ENCODE measurements around the gene RBFOX2. TPM values are rescaled to one million over a fixed set of nuclear protein-coding genes. Genes with fewer than 3 reads are reported as not detected.

The RBFOX2 gene
- total RNA-seq, 1 experiment from 2014 or later = 54.4 TPM

GRCh38 chr22:35984183-35985175, 44.1 kb downstream of the RBFOX2 start:
- no peak for DNase-seq (ENCODE audit: extremely low read depth, low read depth)

GRCh38 chr22:35981900-35982299, 46.7 kb downstream of the RBFOX2 start:
- no peak for DNase-seq (ENCODE audit: extremely low read depth, low read depth)

- no peak for DNase-seq (ENCODE audit: extremely low read depth, low read depth)
Observed at GRCh38 chr22:35978889-35979288, 49.7 kb downstream of the RBFOX2 start.

DNA sequence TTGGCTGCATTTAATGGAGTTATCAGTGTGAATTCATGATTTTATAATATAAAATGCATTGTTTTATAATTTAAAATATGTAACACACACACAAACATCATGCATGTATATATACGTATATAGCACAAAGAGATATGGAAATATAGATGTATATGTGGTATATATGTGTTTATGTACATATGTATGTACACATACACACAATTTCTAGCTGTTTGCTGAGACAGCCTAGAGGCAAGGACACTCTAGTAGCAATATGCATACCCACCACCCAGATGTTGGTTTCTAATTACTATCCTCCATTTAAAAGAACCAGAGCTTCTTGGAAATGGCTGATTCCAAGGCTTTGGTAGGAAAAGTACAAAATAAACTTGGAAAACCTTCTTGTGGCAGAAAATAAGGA, 50.4 kb downstream of the RBFOX2 start:
- no peak for DNase-seq (ENCODE audit: extremely low read depth, low read depth)

DNA sequence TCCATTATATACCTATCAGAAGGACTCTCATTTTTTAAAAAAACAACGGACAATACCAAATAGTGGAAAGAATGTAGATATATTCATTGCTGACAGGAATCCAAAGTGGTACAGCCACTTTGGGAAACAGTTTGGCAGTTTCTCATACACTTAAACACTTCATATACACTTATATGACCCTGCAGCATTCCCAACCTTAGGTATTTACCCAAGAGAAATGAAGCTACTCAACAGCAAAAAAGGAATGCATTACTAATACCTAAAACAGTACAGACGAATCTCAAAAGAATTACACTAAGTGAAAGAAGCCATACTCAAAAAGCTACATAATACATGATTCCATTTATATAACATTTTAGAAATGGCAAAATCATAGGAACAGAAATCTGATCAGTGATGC, 51.5 kb downstream of the RBFOX2 start:
- DNase-seq (ENCODE audit: extremely low read depth, low read depth) = no peak

DNA sequence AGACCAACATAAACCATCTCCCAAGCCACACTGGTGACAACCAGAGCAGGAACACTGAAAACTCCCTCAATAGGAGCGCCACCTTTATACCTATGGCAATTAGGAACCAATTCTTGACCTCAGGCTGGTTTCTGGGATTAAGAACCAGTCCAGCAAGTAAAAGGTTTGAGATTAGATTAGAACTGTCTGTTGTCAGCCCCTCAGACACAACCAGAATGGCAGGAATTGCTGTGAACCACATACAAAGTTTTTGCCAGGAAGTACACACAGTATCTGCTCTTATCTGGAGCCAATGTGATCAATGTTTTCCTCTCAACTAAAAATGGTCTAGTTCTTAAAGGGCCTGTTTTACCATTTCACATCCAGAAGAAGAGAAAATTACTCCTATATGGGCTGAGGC, 55.2 kb downstream of the RBFOX2 start:
- no peak for DNase-seq (ENCODE audit: extremely low read depth, low read depth)

DNA sequence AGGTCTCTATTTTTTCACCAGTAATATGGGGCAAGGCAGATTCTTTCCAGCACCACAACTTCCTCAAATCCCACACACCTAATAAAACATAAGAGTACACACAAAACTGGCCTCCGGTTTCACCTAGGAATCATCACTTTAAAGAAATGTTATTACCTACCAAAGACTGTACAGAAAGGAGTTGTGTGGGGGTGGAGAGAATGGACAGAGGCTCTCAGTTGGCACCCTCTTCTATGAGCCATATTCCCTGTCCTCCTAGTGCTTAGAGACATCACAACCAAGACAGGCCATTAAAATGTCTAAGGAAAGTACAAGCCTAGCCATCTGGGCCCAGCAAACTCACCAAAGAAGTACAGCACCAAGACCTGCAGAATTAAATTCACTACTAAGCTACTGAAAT, 56.1 kb downstream of the RBFOX2 start:
- no peak for DNase-seq (ENCODE audit: extremely low read depth, low read depth)

DNA sequence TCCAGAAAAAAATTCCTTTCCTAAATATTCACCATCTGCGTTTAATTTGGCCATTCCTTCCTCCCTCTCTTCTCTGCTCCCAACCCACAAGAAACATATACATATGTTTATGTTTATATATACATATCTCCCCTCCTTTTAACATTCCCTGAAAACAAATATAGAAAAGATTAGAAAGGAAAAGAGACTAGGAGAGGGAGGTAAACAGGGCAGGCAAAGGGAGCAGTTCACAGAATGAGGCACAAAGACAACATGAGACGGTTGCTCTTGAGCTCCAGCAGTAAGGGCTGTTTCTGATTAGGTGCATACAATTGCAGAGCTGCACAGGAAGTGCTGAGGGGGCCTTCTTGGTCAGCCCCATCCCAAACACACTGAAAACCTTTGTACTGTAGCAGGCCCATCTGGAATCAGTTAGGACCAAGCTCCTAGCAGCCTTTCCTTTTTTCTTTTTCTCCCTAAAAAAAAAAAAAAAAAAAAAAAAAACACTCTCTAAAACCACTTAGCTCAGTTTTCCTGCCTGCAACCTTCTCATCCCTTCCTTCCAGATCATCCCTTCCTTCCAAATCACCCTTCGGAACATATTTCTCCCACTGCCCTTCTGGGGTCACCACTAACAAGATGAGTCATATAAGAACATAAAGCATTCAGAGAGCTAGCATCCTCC, 57.0 kb downstream of the RBFOX2 start:
- DNase-seq (ENCODE audit: extremely low read depth, low read depth) = no peak

DNA sequence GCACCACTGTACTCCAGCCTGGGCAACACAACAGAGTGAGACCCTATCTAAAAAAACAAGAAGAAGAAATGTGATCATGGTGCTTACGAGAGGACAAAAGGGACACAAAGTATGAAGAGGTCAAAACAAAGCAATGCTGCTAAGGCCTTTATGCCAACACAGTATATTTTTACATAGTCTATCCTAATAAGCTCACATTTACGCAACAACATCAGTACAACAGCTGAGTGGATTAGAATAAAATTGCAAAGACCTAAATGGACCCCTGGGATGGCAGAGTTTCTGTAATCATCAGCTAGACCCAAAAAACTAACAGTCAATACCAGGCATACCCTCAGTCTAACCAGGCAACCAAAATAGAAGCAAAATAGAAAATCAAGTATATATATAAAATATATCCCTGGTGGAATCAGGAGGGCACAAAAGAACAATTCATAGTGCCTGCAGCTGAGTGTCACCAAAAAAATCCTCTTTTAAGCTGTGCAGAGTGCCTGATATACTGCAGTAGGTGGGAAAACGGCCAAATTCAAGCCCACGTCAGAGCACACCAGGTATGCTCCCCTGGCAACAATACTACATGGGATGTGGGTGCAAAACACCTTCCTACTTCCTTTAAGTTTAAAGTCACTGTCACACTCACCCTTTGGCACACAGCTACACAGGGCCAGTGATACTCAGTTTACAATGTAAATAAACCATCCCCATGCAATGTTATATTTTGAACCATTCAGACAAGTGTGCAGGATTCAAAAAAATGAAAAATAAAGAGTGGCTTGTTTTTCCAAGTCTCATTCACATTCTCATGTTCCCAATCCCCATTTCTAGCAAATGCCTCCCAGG, 57.8 kb downstream of the RBFOX2 start:
- DNase-seq (ENCODE audit: extremely low read depth, low read depth) = no peak

DNA sequence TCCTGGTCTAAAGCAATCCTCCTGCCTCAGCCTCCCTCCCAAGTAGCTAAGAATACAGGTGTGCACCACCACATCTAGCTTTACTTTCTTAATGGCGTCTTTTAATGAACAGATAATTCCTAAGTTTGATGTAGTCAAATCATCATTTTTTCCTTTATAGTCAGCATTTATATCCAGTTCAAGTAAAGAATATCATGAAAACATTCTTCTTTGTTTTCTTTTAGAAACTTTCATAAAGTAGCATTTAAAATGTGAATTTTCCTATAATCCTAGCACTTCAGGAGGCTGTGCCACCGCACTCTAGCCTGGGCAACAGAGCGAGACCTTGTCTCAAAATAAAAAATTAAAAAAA, 61.6 kb downstream of the RBFOX2 start:
- DNase-seq (ENCODE audit: extremely low read depth, low read depth) = no peak

DNA sequence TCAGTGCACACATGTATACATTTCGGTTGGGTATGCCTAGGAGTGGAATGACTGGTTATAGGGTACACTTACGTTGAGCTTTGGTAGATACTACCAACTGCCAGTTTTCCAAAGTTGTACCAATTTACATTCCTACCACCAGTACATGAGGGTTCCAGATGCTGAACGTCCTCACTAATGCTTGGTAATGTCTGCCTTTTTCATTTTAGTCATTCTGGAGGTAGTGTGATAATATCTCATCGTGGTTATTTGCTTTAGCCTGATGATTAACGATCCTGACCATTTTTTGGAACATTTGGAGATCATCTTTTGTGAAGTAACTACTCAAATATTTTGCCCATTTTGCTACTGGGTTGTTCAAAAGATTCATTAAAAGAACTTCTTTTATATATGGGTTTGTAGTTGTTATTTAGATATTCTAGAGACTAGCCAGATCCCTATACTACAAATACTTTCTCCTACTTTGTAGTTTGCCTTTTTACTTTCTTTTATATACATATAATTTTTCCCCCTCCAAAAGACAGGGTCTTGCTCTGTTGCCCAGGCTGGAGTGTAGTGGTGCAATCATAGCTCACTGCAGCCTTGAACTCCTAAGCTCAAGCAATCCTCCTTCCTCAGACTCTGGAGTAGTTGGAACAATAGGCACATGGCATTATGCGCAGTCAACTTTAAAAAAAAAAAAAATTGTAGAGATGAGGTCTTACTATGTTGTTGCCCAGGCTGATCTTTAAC, 62.1 kb downstream of the RBFOX2 start:
- no peak for DNase-seq (ENCODE audit: extremely low read depth, low read depth)

DNA sequence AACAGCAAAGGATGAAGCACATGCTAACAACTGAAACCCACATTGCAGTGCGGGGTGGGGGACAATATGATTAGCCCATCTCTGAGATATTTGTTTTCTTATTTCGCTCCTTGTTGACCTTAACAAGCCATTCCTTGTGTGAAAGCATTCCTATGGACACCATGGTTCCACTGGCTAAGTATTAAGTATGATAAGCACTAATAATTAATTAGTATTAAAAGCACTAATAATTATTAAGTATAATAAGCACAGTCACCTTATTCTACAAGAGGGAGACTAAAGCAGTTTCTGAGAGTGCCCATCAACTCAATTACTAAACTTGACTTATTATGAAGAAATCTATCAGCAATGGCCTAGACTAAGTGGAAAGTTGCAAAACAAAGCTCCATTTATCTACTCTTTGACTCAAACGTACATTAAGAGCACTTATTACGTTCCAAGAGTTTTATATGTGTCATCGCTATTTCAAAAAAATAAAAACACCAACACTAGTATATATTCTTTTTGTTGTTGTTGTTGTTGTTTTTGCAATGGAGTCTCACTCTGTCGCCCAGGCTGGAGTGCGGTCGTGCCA, 65.3 kb downstream of the RBFOX2 start:
- no peak for DNase-seq (ENCODE audit: extremely low read depth, low read depth)

DNA sequence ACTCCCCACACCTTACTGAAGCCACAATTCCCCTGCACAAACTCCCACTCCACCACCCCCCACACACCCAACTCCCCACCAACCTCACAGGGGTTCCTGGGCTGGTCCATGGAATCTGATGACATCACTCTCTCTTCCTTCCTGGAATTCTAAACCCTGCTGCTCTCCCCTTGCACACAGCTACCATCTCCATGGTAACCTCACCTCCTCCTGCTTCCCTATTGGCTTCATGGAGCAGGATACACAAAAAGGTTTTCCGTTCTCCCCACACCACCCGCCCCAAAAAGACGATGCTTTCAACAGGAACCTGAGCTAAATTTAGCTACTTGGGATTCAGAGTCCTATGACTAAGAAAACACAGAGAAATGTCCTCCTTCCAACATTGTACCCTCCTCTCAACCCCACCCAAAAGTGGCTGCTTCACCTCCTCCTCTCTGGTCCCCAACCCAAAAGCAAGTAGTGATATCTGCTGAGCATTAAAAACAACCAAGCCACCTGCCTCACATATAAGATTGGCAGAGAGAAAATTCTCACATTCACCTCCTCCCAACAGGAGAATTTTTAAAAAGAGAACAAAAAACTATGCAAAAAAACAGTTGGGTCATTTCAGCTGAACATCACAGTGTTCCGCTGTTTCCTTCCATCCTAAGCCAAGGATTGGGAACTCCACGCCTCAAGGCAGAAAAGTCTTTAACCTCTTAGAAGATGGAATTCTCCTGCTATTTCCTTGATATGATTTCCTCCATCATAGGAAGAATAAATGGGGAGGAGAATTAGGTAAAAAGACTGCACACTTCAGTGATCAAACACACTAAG, 66.9 kb downstream of the RBFOX2 start:
- DNase-seq (ENCODE audit: extremely low read depth, low read depth) = no peak

- no peak for DNase-seq (ENCODE audit: extremely low read depth, low read depth)
Observed at GRCh38 chr22:35960854-35961253, 67.8 kb downstream of the RBFOX2 start.

DNA sequence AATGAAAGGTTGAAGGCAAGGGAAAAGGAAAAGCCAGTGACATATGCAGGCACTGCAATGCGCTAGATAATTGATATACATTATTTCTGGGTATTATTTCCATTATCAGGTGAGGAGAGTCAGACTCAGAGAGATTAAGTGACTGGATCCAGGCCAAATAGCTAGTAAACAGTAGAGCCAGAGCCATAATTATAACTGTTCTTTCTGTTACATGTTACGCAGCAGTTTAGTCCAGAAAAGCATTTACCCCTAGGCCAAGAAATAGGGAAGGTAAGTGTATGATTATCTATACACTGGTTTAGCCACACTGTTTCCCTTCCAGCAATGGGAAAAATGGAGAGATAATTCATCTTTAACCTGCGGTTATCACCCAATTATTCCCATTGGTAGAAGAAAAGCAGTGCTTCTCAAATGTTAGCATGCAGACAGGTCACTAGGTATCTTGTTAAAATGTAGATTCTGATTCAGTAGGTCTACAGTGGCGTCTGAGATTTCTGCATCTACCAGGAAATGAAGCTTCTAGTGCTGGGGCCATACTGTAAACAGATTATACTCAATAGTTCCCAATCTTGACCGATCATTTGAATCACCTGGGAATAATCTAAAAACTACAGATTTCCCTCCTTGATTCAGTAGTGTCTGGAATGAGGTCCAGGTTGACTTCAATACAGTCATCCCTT, 69.4 kb downstream of the RBFOX2 start:
- no peak for DNase-seq (ENCODE audit: extremely low read depth, low read depth)

- DNase-seq (ENCODE audit: extremely low read depth, low read depth) = no peak
Observed at GRCh38 chr22:35958334-35958733, 70.3 kb downstream of the RBFOX2 start.

GRCh38 chr22:35957589-35957988, 71.0 kb downstream of the RBFOX2 start:
- no peak for DNase-seq (ENCODE audit: extremely low read depth, low read depth)

DNA sequence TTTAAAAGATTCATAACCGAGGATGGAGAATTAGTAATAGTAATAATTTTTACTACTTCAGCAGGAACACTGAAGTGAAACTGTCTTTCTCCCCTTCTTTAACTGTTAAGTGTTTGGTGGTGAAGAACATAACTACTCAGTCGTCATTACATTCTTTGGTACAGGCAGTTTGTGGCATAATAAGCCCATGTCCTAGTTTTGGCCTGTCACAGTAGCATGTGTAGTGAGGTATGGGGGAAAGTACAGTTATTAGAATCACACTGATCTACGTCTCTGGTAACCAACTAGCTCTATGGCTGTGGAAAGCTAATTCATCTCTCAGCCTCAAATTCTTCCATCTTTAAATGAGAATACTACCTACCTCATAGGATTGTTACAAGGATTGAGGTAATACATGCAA, 71.8 kb downstream of the RBFOX2 start:
- no peak for DNase-seq (ENCODE audit: extremely low read depth, low read depth)

DNA sequence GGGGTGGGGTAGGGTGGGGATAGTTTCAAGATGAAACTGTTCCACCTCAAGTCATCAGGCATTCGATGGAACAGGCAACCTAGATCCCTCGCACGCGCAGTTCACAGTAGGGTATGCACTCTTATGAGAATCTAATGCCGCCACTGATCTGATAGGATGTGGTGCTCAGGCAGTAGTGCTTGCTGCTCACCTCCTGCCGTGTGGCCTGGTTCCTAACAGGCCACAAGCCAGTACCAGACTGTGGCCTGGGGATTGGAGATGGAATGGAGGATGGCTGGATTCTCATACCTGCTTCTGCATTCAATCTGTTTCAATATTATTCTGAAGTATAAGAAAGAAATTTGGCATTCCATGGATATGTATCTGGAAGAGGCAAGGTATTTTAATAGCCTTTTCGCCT, 73.1 kb downstream of the RBFOX2 start:
- no peak for DNase-seq (ENCODE audit: extremely low read depth, low read depth)
